ENCODE measurements around the gene UBE2N.

Gene UBE2N
- 76.4 to 82.3 reads per million in 2 donors for total RNA-seq

GRCh38 chr12:93441617-93442410, at the start of gene UBE2N:
TSS of gene UBE2N (minus strand) at chr12:93441947. CDS start at chr12:93441884, 63 bp downstream.
- peak; percentile 95 to 98 (median 96) for DNase-seq

GRCh38 chr12:93484315-93484981, 42.7 kb upstream of the UBE2N start:
- no peak for DNase-seq

- no peak for DNase-seq
Observed at GRCh38 chr12:93483151-93483807, 41.5 kb upstream of the UBE2N start.

GRCh38 chr12:93482721-93483120, 41.0 kb upstream of the UBE2N start:
- DNase-seq, result no peak

- DNase-seq, result no peak
Observed at GRCh38 chr12:93476555-93476954, 34.8 kb upstream of the UBE2N start.

GRCh38 chr12:93469386-93469785, 27.6 kb upstream of the UBE2N start:
- no peak for DNase-seq

GRCh38 chr12:93468008-93468371, 26.2 kb upstream of the UBE2N start:
- peak in 1 of 5 experiments; percentile 31 for DNase-seq

GRCh38 chr12:93467351-93468007, 25.7 kb upstream of the UBE2N start, which contains the start of gene MRPL42:
TSS of gene MRPL42 (plus strand) at chr12:93467514. CDS start at chr12:93469286, 1,772 bp downstream.
- DNase-seq, result peak; percentile 73 to 93 (median 87)

- DNase-seq, result no peak
Observed at GRCh38 chr12:93466625-93467350, 25.0 kb upstream of the UBE2N start.

- no peak for DNase-seq
Observed at GRCh38 chr12:93465841-93466240, 24.1 kb upstream of the UBE2N start.

- no peak for DNase-seq
Observed at GRCh38 chr12:93461503-93461902, 19.8 kb upstream of the UBE2N start.

- no peak for DNase-seq
Observed at GRCh38 chr12:93460902-93461301, 19.2 kb upstream of the UBE2N start.

- no peak for DNase-seq
Observed at GRCh38 chr12:93460003-93460402, 18.3 kb upstream of the UBE2N start.

GRCh38 chr12:93459097-93459496, 17.4 kb upstream of the UBE2N start:
- no peak for DNase-seq

GRCh38 chr12:93456077-93456476, 14.3 kb upstream of the UBE2N start:
- no peak for DNase-seq

- DNase-seq, result no peak
Observed at GRCh38 chr12:93453633-93454032, 11.9 kb upstream of the UBE2N start.

GRCh38 chr12:93451423-93452158, 9.8 kb upstream of the UBE2N start:
- DNase-seq, result no peak

GRCh38 chr12:93449277-93449676, 7.5 kb upstream of the UBE2N start:
- no peak for DNase-seq

- no peak for DNase-seq
Observed at GRCh38 chr12:93448796-93449195, 7.0 kb upstream of the UBE2N start.

- DNase-seq, result peak in 1 of 5 experiments; percentile 29
Observed at GRCh38 chr12:93447555-93448290, 6.0 kb upstream of the UBE2N start.

GRCh38 chr12:93443576-93443975, 1.8 kb upstream of the UBE2N start:
- DNase-seq, result no peak

Measured in T-helper 2 cell (primary cell).